GM23338 (cell line): Measurements from ENCODE around the gene IGF2BP3. TPM values are rescaled to one million over a fixed set of nuclear protein-coding genes. Genes with fewer than 3 reads are reported as not detected.

Source experiments
- ATAC-seq: fragments of 200-7000 bp; cut with Tn5 transposase; 3 replicates; pipeline ENCODE4 v1.9.1; 2020
- DNase-seq: peaks from one replicate; pipeline ENCODE4 v3.0.0-alpha.2; 2015; ENCODE audit warnings: low spot score
- H2AFZ ChIP-seq: fragments of 200-600 bp; sonication (generic); 2 replicates; pipeline ENCODE4 v1.8.0; 2016; ENCODE audit warnings: antibody characterized with exemption, mild to moderate bottlenecking, moderate library complexity
- H3F3A ChIP-seq: fragments of 200-600 bp; sonication (generic); replicated peaks from 2 replicates; pipeline ENCODE4 v1.8.0; 2017; ENCODE audit warnings: antibody characterized with exemption, mixed run types, low read depth
- H3K27ac ChIP-seq: fragments of 200-600 bp; sonication (generic); 2 replicates; pipeline ENCODE4 v1.6.1; 2016; ENCODE audit warnings: low read depth
- H3K27me3 ChIP-seq: fragments of 200-600 bp; sonication (generic); 2 replicates; pipeline ENCODE4 v1.8.0; 2016; ENCODE audit warnings: mild to moderate bottlenecking, mixed run types, moderate library complexity; ENCODE audit not compliant: insufficient read depth
- H3K36me3 ChIP-seq: fragments of 200-600 bp; sonication (generic); 2 replicates; pipeline ENCODE4 v1.8.0; 2016; ENCODE audit warnings: mild to moderate bottlenecking; ENCODE audit not compliant: insufficient read depth
- H3K4me1 ChIP-seq: fragments of 200-600 bp; sonication (generic); 2 replicates; pipeline ENCODE4 v1.8.0; 2016; ENCODE audit warnings: mild to moderate bottlenecking, moderate library complexity; ENCODE audit not compliant: insufficient read depth
- H3K4me2 ChIP-seq: fragments of 200-600 bp; sonication (generic); 2 replicates; pipeline ENCODE4 v1.7.1; 2017; ENCODE audit warnings: mixed run types
- H3K4me3 ChIP-seq: fragments of 200-600 bp; sonication (generic); 2 replicates; pipeline ENCODE4 v1.6.1; 2016; ENCODE audit warnings: mixed run types
- H3K79me2 ChIP-seq: fragments of 200-600 bp; sonication (generic); replicated peaks from 2 replicates; pipeline ENCODE4 v1.8.0; 2017; ENCODE audit warnings: mild to moderate bottlenecking; ENCODE audit not compliant: insufficient read depth
- H3K9me2 ChIP-seq: fragments of 200-600 bp; sonication (generic); 2 replicates; pipeline ENCODE4 v1.8.0; 2017; ENCODE audit not compliant: insufficient read depth
- H4K20me1 ChIP-seq: fragments of 200-600 bp; sonication (generic); replicated peaks from 2 replicates; pipeline ENCODE4 v1.8.0; 2017; ENCODE audit warnings: mild to moderate bottlenecking; ENCODE audit not compliant: insufficient read depth
- H3K27ac Mint-ChIP-seq: 2 replicates; pipeline ENCODE4 v1.8.0; 2020; ENCODE audit warnings: inconsistent platforms, mild to moderate bottlenecking, moderate library complexity, mixed read lengths
- H3K27me3 Mint-ChIP-seq: 3 replicates; pipeline ENCODE4 v1.8.0; 2022; ENCODE audit warnings: low read depth, mild to moderate bottlenecking, moderate library complexity, mixed read lengths, inconsistent platforms; ENCODE audit not compliant: insufficient read depth, poor library complexity
- H3K36me3 Mint-ChIP-seq: 3 replicates; pipeline ENCODE4 v1.8.0; 2021; ENCODE audit warnings: low read depth, mild to moderate bottlenecking, inconsistent platforms, moderate library complexity, mixed read lengths
- H3K4me1 Mint-ChIP-seq: 3 replicates; pipeline ENCODE4 v1.8.0; 2020; ENCODE audit warnings: mild to moderate bottlenecking, inconsistent platforms, mixed read lengths
- H3K4me3 Mint-ChIP-seq: 3 replicates; pipeline ENCODE4 v1.8.0; 2021; ENCODE audit warnings: moderate library complexity, mild to moderate bottlenecking, inconsistent platforms, mixed read lengths
- H3K9me3 Mint-ChIP-seq: 3 replicates; pipeline ENCODE4 v1.8.0; 2020; ENCODE audit warnings: moderate library complexity, mild to moderate bottlenecking, inconsistent platforms, mixed read lengths
- CREB1 ChIP-seq: fragments of 250-450 bp; sonication (Bioruptor Pico); IDR thresholded peaks from 2 replicates; pipeline ENCODE4 v1.5.0; 2020; ENCODE audit warnings: low read depth, mild to moderate bottlenecking, moderate library complexity
- ETS1 ChIP-seq: IDR thresholded peaks from 2 replicates; pipeline ENCODE4 v1.6.1; 2016; ENCODE audit warnings: antibody characterized with exemption
- NANOG ChIP-seq: IDR thresholded peaks from 2 replicates; pipeline ENCODE4 v1.6.1; 2016; ENCODE audit warnings: antibody characterized with exemption, borderline replicate concordance
- POLR2AphosphoS5 ChIP-seq: IDR thresholded peaks from 2 replicates; pipeline ENCODE4 v1.6.1; 2016; ENCODE audit warnings: antibody characterized with exemption, low read depth
- ZNF114 ChIP-seq: fragments of 250-450 bp; sonication (Bioruptor Pico); IDR thresholded peaks from 2 replicates; pipeline ENCODE4 v1.5.0; 2020; ENCODE audit warnings: mild to moderate bottlenecking, moderate library complexity
- ZNF462 ChIP-seq: fragments of 250-450 bp; sonication (Bioruptor Pico); IDR thresholded peaks from 2 replicates; pipeline ENCODE4 v1.5.0; 2020; ENCODE audit warnings: mild to moderate bottlenecking, moderate library complexity
- polyA plus RNA-seq: library from polyadenylated mRNA; unstranded; fragments of >200 nt; fragmentation: Nextera tagmentation; extraction: Ambion mirVana; gene quantifications from 2 replicates; pipeline ENCODE4 v1.2.1, GENCODE V29; 2016
- total RNA-seq: library from RNA; depleted of rRNA; stranded (reverse); fragments of >200 nt; shearing (Covaris generic); gene quantifications from 2 replicates; pipeline ENCODE4 v1.2.3, GENCODE V29; 2014

IGF2BP3 gene
- total and polyA plus RNA-seq, 2 experiments from 2014 or later, result 52.0 to 183 TPM

- Histone ChIP-seq H3K9me2 (no peaks in the 10 kb centered on the region), H2AFZ (peak within 1 kb of the TSS; percentile 72), H3F3A (no peaks in the 10 kb centered on the region), H3K27ac (peak within 1 kb of the TSS; percentile 76), H4K20me1 (peaks cover 25% of the 10 kb centered on the region; the same call in 1 of the 2 replicates), H3K27me3 (no peaks in the 10 kb centered on the region), H3K4me3 (peak within 1 kb of the TSS; percentile 78), H3K4me1 (peaks cover 8% of the 10 kb centered on the region), H3K36me3 (peaks cover 6% of the 10 kb centered on the region; the same call in 1 of the 2 replicates), H3K79me2 (peaks cover 47% of the 10 kb centered on the region), H3K4me2 (peak within 1 kb of the TSS; percentile 92)
- Mint-ChIP-seq H3K4me1 (peaks cover 11% of the 10 kb centered on the region), H3K27ac (peak within 1 kb of the TSS; percentile 96), H3K4me3 (peak within 1 kb of the TSS; percentile 88), H3K27me3 (peaks cover 13% of the 10 kb centered on the region), H3K9me3 (no peaks in the 10 kb centered on the region), H3K36me3 (peaks cover 19% of the 10 kb centered on the region)
- ATAC-seq (peak; percentile 93), DNase-seq (peak; percentile 99)
- TF ChIP-seq NANOG (no peak), ETS1 (no peak; the same call in 1 of the 2 replicates), POLR2AphosphoS5 (peak; percentile 97), ZNF462 (CRISPR knock-in tag) (no peak), ZNF114 (CRISPR knock-in tag) (no peak), CREB1 (CRISPR knock-in tag) (peak; percentile 90)
Measured at GRCh38 chr7:23298885-23299769, 171.2 kb downstream of the IGF2BP3 start, which contains the start of gene MALSU1. Gene MALSU1 (plus strand): TSS chr7:23299339. CDS start chr7:23299353, 14 bp downstream.
